HepG2 (cell line): ENCODE data around the gene ZBTB20. TPM values are rescaled to one million over a fixed set of nuclear protein-coding genes. Genes with fewer than 3 reads are reported as not detected.

Source experiments
- ATAC-seq: fragments of 200-7000 bp; cut with Tn5 transposase; 3 replicates; pipeline ENCODE4 v1.9.1; 2020; ENCODE audit warnings: mild to moderate bottlenecking, moderate library complexity
- BruUV-seq: library from RNA; stranded (reverse); fragments of 400-500 nt; replicated peaks from 2 replicates; lab custom pipeline; 2021; lab: Mats Ljungman, UMichigan
- CTCF ChIA-PET: fragments of 300-600 bp; formaldehyde crosslinking; extraction: SDS; loops from one replicate; lab custom pipeline; 2021; ENCODE audit warnings: low total read pairs, inconsistent platforms, low intra/inter-chr PET ratio; lab: Yijun Ruan, JAX
- POLR2A ChIA-PET: fragments of 350-600 bp; sonication (Branson Sonifier 250); formaldehyde crosslinking; loops from one replicate; lab custom pipeline; 2020; ENCODE audit warnings: antibody characterized with exemption, inconsistent platforms; lab: Yijun Ruan, JAX
- DNase-seq: peaks from one replicate; pipeline ENCODE4 v3.0.0-alpha.2; 2015; ENCODE audit warnings: low spot score
- FAIRE-seq: peaks from 3 replicates; lab custom pipeline; 2011; peaks lifted over from hg19 to GRCh38; lab: Jason Lieb, UNC
- H2AFZ ChIP-seq: one replicate; pipeline ENCODE4 v1.6.1; 2011; ENCODE audit warnings: low read length, inconsistent platforms
- H3K27ac ChIP-seq: fragments of 300-600 bp; 3 replicates; pipeline ENCODE4 v1.8.0; 2011; ENCODE audit warnings: mixed run types, mild to moderate bottlenecking, mixed read lengths, low read length, inconsistent platforms; ENCODE audit not compliant: insufficient read depth; ENCODE audit errors: extremely low read length
- H3K27me3 ChIP-seq, 2 experiments: fragments of 200-600 bp in 1 of 2; 2 replicates in 1 of 2; 3 replicates in 1 of 2; pipeline versions ENCODE4 v1.6.0 to v1.8.0; 2011; ENCODE audit warnings: low read length in 2 of 2, mild to moderate bottlenecking in 2 of 2, moderate library complexity in 2 of 2, inconsistent platforms in 1 of 2; ENCODE audit not compliant: insufficient read depth in 2 of 2, control insufficient read depth in 1 of 2
- H3K36me3 ChIP-seq, 2 experiments: fragments of 200-600 bp in 1 of 2; replicated peaks in 1 of 2; 2 replicates in 1 of 2; 3 replicates in 1 of 2; pipeline versions ENCODE4 v1.5.1 to v1.8.0; 2011; ENCODE audit warnings: low read length in 2 of 2, inconsistent platforms in 1 of 2; ENCODE audit not compliant: insufficient read depth in 2 of 2, control insufficient read depth in 1 of 2
- H3K4me1 ChIP-seq: 2 replicates; pipeline ENCODE4 v1.5.1; 2012; ENCODE audit warnings: low read length, inconsistent platforms; ENCODE audit not compliant: insufficient read depth
- H3K4me2 ChIP-seq: 2 replicates; pipeline ENCODE4 v1.6.0; 2011; ENCODE audit warnings: low read depth, low read length, inconsistent platforms
- H3K4me3 ChIP-seq, 3 experiments: fragments of 200-600 bp in 1 of 3; sonication (generic), shearing (Covaris generic) in 1 of 3; replicated peaks in 1 of 3; 2 replicates each; pipeline ENCODE4 v1.5.1; 2011 to 2016; ENCODE audit warnings: low read length in 3 of 3, inconsistent platforms in 2 of 3, low read depth in 2 of 3, mild to moderate bottlenecking in 2 of 3, control low read depth in 1 of 3, mixed read lengths in 1 of 3; ENCODE audit not compliant: insufficient read depth in 1 of 3
- H3K79me2 ChIP-seq: one replicate; pipeline ENCODE4 v1.6.1; 2011; ENCODE audit warnings: low read length, inconsistent platforms; ENCODE audit not compliant: insufficient read depth
- H3K9ac ChIP-seq: 2 replicates; pipeline ENCODE4 v1.6.0; 2011; ENCODE audit warnings: mild to moderate bottlenecking, low read depth, low read length, inconsistent platforms; ENCODE audit not compliant: insufficient read depth
- H3K9me3 ChIP-seq: 2 replicates; pipeline ENCODE4 v1.5.1; 2012; ENCODE audit warnings: mild to moderate bottlenecking, low read length
- H4K20me1 ChIP-seq: 2 replicates; pipeline ENCODE4 v1.6.0; 2011; ENCODE audit warnings: inconsistent platforms, mild to moderate bottlenecking, low read length, moderate library complexity; ENCODE audit not compliant: insufficient read depth
- MYNN ChIP-seq: sonication (generic); formaldehyde crosslinking; IDR thresholded peaks from 2 replicates; pipeline ENCODE4 v1.4.0; 2020; ENCODE audit warnings: mild to moderate bottlenecking, low read depth, missing genetic modification reagents
- ZBTB46 ChIP-seq: sonication (generic); formaldehyde crosslinking; IDR thresholded peaks from 2 replicates; pipeline ENCODE4 v1.4.0; 2020; ENCODE audit warnings: mild to moderate bottlenecking, missing genetic modification reagents, borderline replicate concordance
- ZNF235 ChIP-seq: sonication (generic); formaldehyde crosslinking; IDR thresholded peaks from 2 replicates; pipeline ENCODE4 v1.8.1; 2023; ENCODE audit warnings: mild to moderate bottlenecking, missing genetic modification reagents, borderline replicate concordance
- ZNF407 ChIP-seq: sonication (generic); formaldehyde crosslinking; IDR thresholded peaks from one replicate; pipeline ENCODE4 v1.5.1; 2020; ENCODE audit warnings: mild to moderate bottlenecking, missing genetic modification reagents; ENCODE audit errors: not compliant biosample characterization
- ZNF710 ChIP-seq: sonication (generic); formaldehyde crosslinking; IDR thresholded peaks from 2 replicates; pipeline ENCODE4 v1.5.0; 2020; ENCODE audit warnings: mild to moderate bottlenecking, missing genetic modification reagents, borderline replicate concordance
- WGBS: methylation state at CpG from one replicate; pipeline ENCODE4 v1.1.6; 2017; ENCODE audit warnings: low lambda C conversion rate; 5-methylcytosine and 5-hydroxymethylcytosine counted together
- in situ Hi-C: cut with HindIII; loops from 2 replicates; pipeline ENCODE4 v1.10.0; 2017; ENCODE audit warnings: low pct_unique_long_range_greater_than_20kb; ENCODE audit not compliant: extremely low pct_ligation_motif_present
- intact Hi-C: fragments of 100-400 bp; cut with micrococcal nuclease; formaldehyde crosslinking; loops from one replicate; pipeline ENCODE4 v1.10.0; 2022; ENCODE audit not compliant: unreplicated experiment
- polyA plus RNA-seq, 8 experiments: library from polyadenylated mRNA; depleted of rRNA in 3 of 8; stranded (reverse) in 7 of 8; unstranded in 1 of 8; fragments of >200 nt; fragmentation: Illumina TruSeq in 4 of 8; extraction: Trizol in 4 of 8; gene quantifications; 2 replicates each; pipeline versions ENCODE4 v1.2.1 to v1.2.3, GENCODE V29; 2011 to 2016; ENCODE audit warnings: low read depth in 4 of 8, missing spikeins in 1 of 8, mixed read lengths in 1 of 8; ENCODE audit not compliant: insufficient read depth in 1 of 8
- total RNA-seq, 5 experiments: library from RNA; depleted of rRNA; stranded (reverse); fragments of >200 nt; fragmentation: Illumina TruSeq; extraction: Trizol; gene quantifications; 2 replicates each; pipeline ENCODE4 v1.2.3, GENCODE V29; 2016; ENCODE audit warnings: low read depth in 1 of 5

The ZBTB20 gene
- total and polyA plus RNA-seq, 2 of the 13 experiments (the other 11 are each of a cell fraction or from before 2014, with no cell fraction given) = 1.9 to 8.8 TPM

GRCh38 chr3:114858329-114858728 is 288.8 kb downstream of the ZBTB20 start:
- in situ Hi-C loops (no loop called here), intact Hi-C loops (no loop called here)
- POLR2A ChIA-PET = no interaction called here
- no peaks in the 10 kb centered on the region for H4K20me1 ChIP-seq
- CTCF ChIA-PET = no interaction called here
- no peak overlapping the region for H3K4me2 ChIP-seq
- H3K36me3 ChIP-seq = no peaks in the 10 kb centered on the region
- BruUV-seq = no TSS peak
- DNase-seq (no peak), FAIRE-seq (no peak), ATAC-seq (no peak)
- 69% methylated on average over 4 of the region's 4 CpGs for WGBS
- H3K9ac ChIP-seq = no peak overlapping the region
- no peaks in the 10 kb centered on the region for H3K9me3 ChIP-seq
- TF ChIP-seq ZNF235 (no peak), ZNF710 (no peak), ZNF407 (CRISPR knock-in tag) (no peak), ZBTB46 (CRISPR knock-in tag) (no peak), MYNN (CRISPR knock-in tag) (no peak)
- no peak overlapping the region for H3K4me3 ChIP-seq
- H3K79me2 ChIP-seq = no peaks in the 10 kb centered on the region
- H3K4me1 ChIP-seq = no peaks in the 10 kb centered on the region
- no peak overlapping the region for H3K27ac ChIP-seq
- H3K27me3 ChIP-seq = no peaks in the 10 kb centered on the region
- no peak overlapping the region for H2AFZ ChIP-seq
